ENCODE results near the gene EMC9.

DNA sequence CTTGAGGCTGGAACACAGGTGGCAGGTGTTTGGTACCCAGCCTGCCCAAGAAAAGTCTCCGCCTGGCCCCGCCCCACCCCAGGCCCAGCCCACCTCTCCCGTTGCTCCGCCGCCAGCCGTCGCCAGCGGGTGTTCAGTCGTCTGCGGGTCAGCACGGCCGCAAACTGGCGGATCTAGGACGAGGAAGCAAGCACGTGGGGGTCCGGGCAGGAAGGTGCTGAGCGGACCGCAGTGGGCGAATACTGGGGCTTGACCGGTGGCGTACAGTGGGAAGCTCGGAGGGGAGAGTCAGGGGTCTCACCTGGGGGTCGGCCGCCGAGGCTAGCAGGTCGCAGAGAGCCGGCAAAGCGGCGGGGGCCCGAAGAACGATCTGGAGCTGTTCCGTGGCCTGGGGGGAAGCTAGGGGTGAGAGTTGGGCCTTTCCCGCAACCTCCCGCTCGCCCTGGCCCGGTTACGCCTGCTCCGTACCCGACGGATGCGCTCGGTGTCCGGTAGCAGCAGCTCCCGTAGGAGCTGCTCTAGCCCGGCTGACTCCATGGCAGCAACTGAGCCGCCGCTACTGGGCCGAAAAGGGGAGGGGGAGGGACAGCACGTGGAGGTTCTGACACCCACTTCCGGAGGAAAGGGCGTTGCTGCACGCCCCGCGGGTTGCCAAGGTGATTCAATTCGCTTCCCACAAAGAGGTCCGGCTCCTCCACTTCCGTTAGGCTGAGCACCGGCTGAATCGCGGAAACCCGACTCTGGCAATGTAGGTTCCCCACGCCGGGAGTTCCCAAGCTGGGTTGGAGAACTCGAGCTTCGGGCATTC lies 47.1 kb upstream of the EMC9 start, which contains the start of gene IPO4:
- peak; percentile 87 for TF ChIP-seq POLR2A (IDR thresholded peaks at IDR 0.05; ENCODE audit: extremely low read depth, insufficient read length)
- TF ChIP-seq, protein P1, sequence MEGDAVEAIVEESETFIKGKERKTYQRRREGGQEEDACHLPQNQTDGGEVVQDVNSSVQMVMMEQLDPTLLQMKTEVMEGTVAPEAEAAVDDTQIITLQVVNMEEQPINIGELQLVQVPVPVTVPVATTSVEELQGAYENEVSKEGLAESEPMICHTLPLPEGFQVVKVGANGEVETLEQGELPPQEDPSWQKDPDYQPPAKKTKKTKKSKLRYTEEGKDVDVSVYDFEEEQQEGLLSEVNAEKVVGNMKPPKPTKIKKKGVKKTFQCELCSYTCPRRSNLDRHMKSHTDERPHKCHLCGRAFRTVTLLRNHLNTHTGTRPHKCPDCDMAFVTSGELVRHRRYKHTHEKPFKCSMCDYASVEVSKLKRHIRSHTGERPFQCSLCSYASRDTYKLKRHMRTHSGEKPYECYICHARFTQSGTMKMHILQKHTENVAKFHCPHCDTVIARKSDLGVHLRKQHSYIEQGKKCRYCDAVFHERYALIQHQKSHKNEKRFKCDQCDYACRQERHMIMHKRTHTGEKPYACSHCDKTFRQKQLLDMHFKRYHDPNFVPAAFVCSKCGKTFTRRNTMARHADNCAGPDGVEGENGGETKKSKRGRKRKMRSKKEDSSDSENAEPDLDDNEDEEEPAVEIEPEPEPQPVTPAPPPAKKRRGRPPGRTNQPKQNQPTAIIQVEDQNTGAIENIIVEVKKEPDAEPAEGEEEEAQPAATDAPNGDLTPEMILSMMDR (IDR thresholded peaks at IDR 0.05; ENCODE audit: low read depth, low read length): no peak
- TF ChIP-seq MYC (IDR thresholded peaks at IDR 0.05; ENCODE audit: low read depth, low read length): peak; percentile 100
- TF ChIP-seq, protein P2, sequence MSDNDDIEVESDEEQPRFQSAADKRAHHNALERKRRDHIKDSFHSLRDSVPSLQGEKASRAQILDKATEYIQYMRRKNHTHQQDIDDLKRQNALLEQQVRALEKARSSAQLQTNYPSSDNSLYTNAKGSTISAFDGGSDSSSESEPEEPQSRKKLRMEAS (IDR thresholded peaks at IDR 0.05; ENCODE audit: low read depth, low read length): peak; percentile 100

Measured in NB4 (cell line).